CD14-positive monocyte (primary cell): ENCODE results near the gene ZNF385B. TPM values are rescaled to one million over a fixed set of nuclear protein-coding genes. Genes with fewer than 3 reads are reported as not detected.

Experiments
- DNase-seq, 3 donors: peaks; one replicate each; pipeline ENCODE4 v3.0.0-alpha.2; 2011 to 2022
- H2AFZ ChIP-seq: 2 replicates; pipeline ENCODE4 v1.6.0; 2012; ENCODE audit warnings: mild to moderate bottlenecking, low read depth, low read length, inconsistent platforms; ENCODE audit not compliant: insufficient read depth, poor library complexity, severe bottlenecking
- H3K27ac ChIP-seq, 2 donors: 1 replicate in 1 of 2; 2 replicates in 1 of 2; pipeline ENCODE4 v1.5.1; 2012 to 2013; ENCODE audit warnings: low read length in 2 of 2, control low read depth in 1 of 2, inconsistent platforms in 1 of 2, low read depth in 1 of 2, mild to moderate bottlenecking in 1 of 2
- H3K27me3 ChIP-seq, 2 donors: one replicate each; pipeline versions ENCODE4 v1.6.0 to v1.6.1; 2011 to 2013; ENCODE audit warnings: low read length in 2 of 2; ENCODE audit not compliant: control insufficient read depth in 2 of 2, insufficient read depth in 2 of 2
- H3K36me3 ChIP-seq, 2 donors: replicated peaks in 1 of 2; 1 replicate in 1 of 2; 2 replicates in 1 of 2; pipeline versions ENCODE4 v1.5.1 to v1.6.1; 2012 to 2013; ENCODE audit warnings: low read length in 2 of 2, control low read depth in 1 of 2, inconsistent platforms in 1 of 2, mild to moderate bottlenecking in 1 of 2; ENCODE audit not compliant: insufficient read depth in 2 of 2, control insufficient read depth in 1 of 2
- H3K4me1 ChIP-seq, 2 donors: 1 replicate in 1 of 2; 2 replicates in 1 of 2; pipeline versions ENCODE4 v1.5.1 to v1.6.1; 2012 to 2013; ENCODE audit warnings: low read length in 2 of 2, control low read depth in 1 of 2, inconsistent platforms in 1 of 2, mild to moderate bottlenecking in 1 of 2, moderate library complexity in 1 of 2; ENCODE audit not compliant: insufficient read depth in 2 of 2, control insufficient read depth in 1 of 2
- H3K4me2 ChIP-seq: replicated peaks from 2 replicates; pipeline ENCODE3; 2012; ENCODE audit warnings: low read length, moderate library complexity, mild to moderate bottlenecking; ENCODE audit not compliant: poor library complexity, severe bottlenecking; ENCODE audit errors: extremely low read depth
- H3K4me3 ChIP-seq, 3 experiments: fragments of 200-600 bp in 1 of 3; sonication (generic) in 1 of 3; replicated peaks in 1 of 3; 1 replicate in 2 of 3; 2 replicates in 1 of 3; pipeline ENCODE4 v1.5.1; 2011 to 2013; ENCODE audit warnings: low read length in 3 of 3, mild to moderate bottlenecking in 3 of 3, control low read depth in 2 of 3, low read depth in 2 of 3, inconsistent platforms in 1 of 3, moderate library complexity in 1 of 3
- H3K79me2 ChIP-seq: 2 replicates; pipeline ENCODE4 v1.6.0; 2012; ENCODE audit warnings: mild to moderate bottlenecking, control low read depth, inconsistent platforms, low read length, moderate library complexity; ENCODE audit not compliant: insufficient read depth
- H3K9ac ChIP-seq: 2 replicates; pipeline ENCODE4 v1.6.0; 2017; ENCODE audit warnings: low read length, mild to moderate bottlenecking; ENCODE audit not compliant: insufficient read depth, poor library complexity, severe bottlenecking
- H3K9me3 ChIP-seq, 2 donors: replicated peaks in 1 of 2; 1 replicate in 1 of 2; 2 replicates in 1 of 2; pipeline versions ENCODE4 v1.5.1 to v1.6.1; 2012 to 2013; ENCODE audit warnings: low read length in 2 of 2, control low read depth in 1 of 2; ENCODE audit not compliant: control insufficient read depth in 1 of 2, insufficient read depth in 1 of 2
- H4K20me1 ChIP-seq: 2 replicates; pipeline ENCODE4 v1.6.0; 2012; ENCODE audit warnings: mild to moderate bottlenecking, low read length, control low read depth, moderate library complexity; ENCODE audit not compliant: insufficient read depth
- H3K27ac Mint-ChIP-seq, 7 donors: one replicate each; pipeline ENCODE4 v1.8.0; 2020; ENCODE audit warnings: mild to moderate bottlenecking in 7 of 7, mixed read lengths in 7 of 7, moderate library complexity in 6 of 7, inconsistent platforms in 2 of 7
- H3K27me3 Mint-ChIP-seq, 3 donors: one replicate each; pipeline ENCODE4 v1.8.0; 2021 to 2022; ENCODE audit warnings: low read depth in 3 of 3, mild to moderate bottlenecking in 3 of 3, mixed read lengths in 3 of 3, moderate library complexity in 3 of 3, inconsistent platforms in 1 of 3
- H3K36me3 Mint-ChIP-seq, 2 donors: one replicate each; pipeline ENCODE4 v1.8.0; 2020; ENCODE audit warnings: mixed read lengths in 2 of 2, inconsistent platforms in 1 of 2, mild to moderate bottlenecking in 1 of 2
- H3K4me1 Mint-ChIP-seq: one replicate; pipeline ENCODE4 v1.8.0; 2020; ENCODE audit warnings: mild to moderate bottlenecking, mixed read lengths
- H3K4me3 Mint-ChIP-seq, 2 donors: one replicate each; pipeline ENCODE4 v1.8.0; 2020; ENCODE audit warnings: mild to moderate bottlenecking in 2 of 2, mixed read lengths in 2 of 2, moderate library complexity in 1 of 2
- H3K9me3 Mint-ChIP-seq, 7 donors: one replicate each; pipeline ENCODE4 v1.8.0; 2020 to 2022; ENCODE audit warnings: mixed read lengths in 7 of 7, mild to moderate bottlenecking in 6 of 7, moderate library complexity in 6 of 7, inconsistent platforms in 2 of 7
- CTCF ChIP-seq: fragments of 200-600 bp; IDR thresholded peaks from one replicate; pipeline ENCODE4 v1.8.0; 2022; ENCODE audit warnings: antibody characterized with exemption, mild to moderate bottlenecking
- WGBS: methylation state at CpG from one replicate; pipeline ENCODE4 v1.1.5; 2013; ENCODE audit warnings: missing lambda C conversion rate; ENCODE audit not compliant: insufficient coverage; 5-methylcytosine and 5-hydroxymethylcytosine counted together
- intact Hi-C, 2 donors: fragments of 100-400 bp; cut with micrococcal nuclease; formaldehyde crosslinking; loops; one replicate each; pipeline versions ENCODE4 v1.15.0 to v1.15.1; 2023
- polyA plus RNA-seq, 3 donors: library from polyadenylated mRNA; depleted of rRNA in 1 of 3; unstranded in 2 of 3; stranded (reverse) in 1 of 3; fragments of 300-500 nt in 2 of 3; fragments of >200 nt in 1 of 3; fragmentation: Illumina TruSeq in 2 of 3; gene quantifications; 1 replicate in 2 of 3; 2 replicates in 1 of 3; pipeline ENCODE4 v1.2.3, GENCODE V29; 2012 to 2021

ZNF385B gene
- polyA plus RNA-seq, 3 donors, result not detected

GRCh38 chr2:179804206-179804605, 57.2 kb downstream of the ZNF385B start:
- TF ChIP-seq CTCF, result no peak
- Histone ChIP-seq H3K36me3 (no peaks in the 10 kb centered on the region), H3K4me2 (no peak overlapping the region)

GRCh38 chr2:179802051-179802882, 59.1 kb downstream of the ZNF385B start:
- no peaks in the 10 kb centered on the region for H4K20me1 ChIP-seq
- no peak overlapping the region for H3K4me2 ChIP-seq
- no peaks in the 10 kb centered on the region for H3K27me3 ChIP-seq
- no peak overlapping the region for H3K4me3 ChIP-seq
- Mint-ChIP-seq H3K27ac (no peak overlapping the region), H3K4me1 (no peaks in the 10 kb centered on the region), H3K27me3 (no peaks in the 10 kb centered on the region), H3K36me3 (no peaks in the 10 kb centered on the region), H3K9me3 (no peaks in the 10 kb centered on the region), H3K4me3 (no peak overlapping the region)
- H2AFZ ChIP-seq, result no peak overlapping the region
- intact Hi-C loops, result no loop called here
- H3K36me3 ChIP-seq, result no peaks in the 10 kb centered on the region
- 60% methylated on average over 1 of the region's 2 CpGs for WGBS
- H3K79me2 ChIP-seq, result no peaks in the 10 kb centered on the region
- no peak overlapping the region for H3K9ac ChIP-seq
- no peak for DNase-seq
- H3K27ac ChIP-seq, result no peak overlapping the region
- TF ChIP-seq CTCF, result no peak
- no peaks in the 10 kb centered on the region for H3K4me1 ChIP-seq
- no peaks in the 10 kb centered on the region for H3K9me3 ChIP-seq

More at GRCh38 chr2:179804206-179804605, 57.2 kb downstream of the ZNF385B start:
- no peak for DNase-seq
- H3K79me2 ChIP-seq, result no peaks in the 10 kb centered on the region
- H3K9me3 ChIP-seq, result no peaks in the 10 kb centered on the region
- H4K20me1 ChIP-seq, result no peaks in the 10 kb centered on the region
- no peaks in the 10 kb centered on the region for H3K4me1 ChIP-seq
- no peak overlapping the region for H2AFZ ChIP-seq
- H3K4me3 ChIP-seq, result no peak overlapping the region
- Mint-ChIP-seq H3K36me3 (no peaks in the 10 kb centered on the region), H3K27me3 (no peaks in the 10 kb centered on the region), H3K4me1 (no peaks in the 10 kb centered on the region), H3K4me3 (no peak overlapping the region), H3K27ac (no peak overlapping the region), H3K9me3 (peaks cover 0 to 4% (median 2%) of the 10 kb centered on the region in 7 donors)
- no peak overlapping the region for H3K27ac ChIP-seq
- no peak overlapping the region for H3K9ac ChIP-seq
- no CpG with 5 or more reads among the region's 2 CpGs for WGBS
- intact Hi-C loops, result no loop called here
- H3K27me3 ChIP-seq, result no peaks in the 10 kb centered on the region
